Nucleus accumbens (tissue), 56 donors: ENCODE measurements around the gene KDM6B.

Experiments
- DNase-seq, 56 donors: peaks; one replicate each; lab custom pipeline; 2025; lab: John Stamatoyannopoulos, UW

The KDM6B gene

DNA sequence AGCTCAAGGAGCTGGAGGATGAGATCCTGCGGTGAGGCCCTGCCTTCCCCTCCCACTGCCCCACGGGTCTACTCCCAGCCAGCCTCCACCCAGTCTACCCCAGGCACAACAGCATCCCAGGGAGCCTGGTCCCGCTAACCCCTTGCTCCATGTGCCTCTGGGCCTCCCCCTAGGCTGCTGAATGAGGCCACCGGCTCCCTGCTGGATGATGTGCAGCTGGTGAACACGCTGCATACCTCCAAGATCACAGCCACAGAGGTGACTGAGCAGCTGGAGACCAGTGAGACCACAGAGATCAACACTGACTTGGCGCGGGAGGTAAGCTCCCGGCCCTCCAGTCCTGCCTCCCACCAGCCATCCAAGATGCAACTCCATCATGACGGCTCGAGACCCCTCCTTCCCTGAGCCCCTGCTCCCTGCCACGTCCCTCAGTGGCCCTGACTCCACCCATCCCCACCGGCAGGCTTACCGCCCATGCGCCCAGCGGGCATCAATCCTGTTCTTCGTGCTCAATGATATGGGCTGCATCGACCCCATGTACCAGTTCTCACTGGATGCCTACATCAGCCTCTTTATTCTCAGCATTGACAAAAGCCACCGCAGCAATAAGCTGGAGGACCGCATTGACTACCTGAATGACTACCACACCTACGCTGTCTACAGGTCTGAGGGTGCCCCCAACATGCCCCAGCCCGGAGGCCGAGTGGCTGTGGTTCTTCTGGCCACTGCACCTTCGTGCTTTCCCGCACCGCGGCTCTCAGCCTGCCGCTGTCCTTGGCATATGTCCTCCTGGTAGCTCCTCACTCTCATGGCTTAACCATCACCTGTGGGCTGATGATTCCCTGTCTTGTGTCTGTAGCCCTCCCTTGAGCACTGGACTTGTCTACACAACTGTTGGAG is 15.0 kb upstream of the KDM6B start:
- no peak for DNase-seq

DNA sequence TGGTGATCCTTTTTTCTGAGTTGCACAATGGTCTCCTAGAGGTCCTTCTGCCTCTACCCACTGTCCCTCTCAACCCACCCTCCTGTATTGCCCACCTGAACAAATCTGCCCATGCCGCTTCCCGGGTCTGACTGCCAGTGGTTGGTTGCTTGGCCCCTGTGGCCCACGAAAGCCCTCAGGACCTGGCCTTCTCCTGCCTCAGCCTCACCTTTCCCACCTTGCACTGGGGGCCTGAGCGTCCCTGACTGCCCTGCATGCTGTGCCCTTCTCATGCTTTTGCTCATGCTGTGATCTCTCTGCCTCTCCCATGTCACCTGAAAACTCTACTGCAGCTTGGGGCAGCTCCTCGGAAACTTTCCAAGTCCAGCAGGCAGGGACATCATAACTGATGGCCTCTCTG is 13.8 kb upstream of the KDM6B start:
- DNase-seq, result no peak

DNA sequence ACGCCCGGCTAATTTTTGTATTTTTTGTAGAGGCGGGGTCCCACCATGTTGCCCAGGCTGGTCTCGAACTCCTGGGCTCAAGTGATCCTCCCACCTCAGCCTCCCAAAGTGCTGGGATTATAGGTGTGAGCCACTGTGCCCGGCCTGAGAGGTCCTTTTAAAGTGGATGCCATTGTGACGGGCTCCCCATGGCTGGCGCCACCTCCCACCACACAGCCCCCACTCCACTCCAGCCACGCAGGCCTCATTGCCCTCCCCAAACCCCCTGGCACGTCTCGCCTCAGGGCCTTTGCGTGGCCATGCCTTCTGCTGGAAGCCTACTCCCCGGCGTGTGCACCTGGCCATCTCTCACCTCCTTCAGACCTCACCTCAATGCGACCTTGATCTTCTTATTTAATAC is 11.9 kb upstream of the KDM6B start:
- no peak for DNase-seq

DNA sequence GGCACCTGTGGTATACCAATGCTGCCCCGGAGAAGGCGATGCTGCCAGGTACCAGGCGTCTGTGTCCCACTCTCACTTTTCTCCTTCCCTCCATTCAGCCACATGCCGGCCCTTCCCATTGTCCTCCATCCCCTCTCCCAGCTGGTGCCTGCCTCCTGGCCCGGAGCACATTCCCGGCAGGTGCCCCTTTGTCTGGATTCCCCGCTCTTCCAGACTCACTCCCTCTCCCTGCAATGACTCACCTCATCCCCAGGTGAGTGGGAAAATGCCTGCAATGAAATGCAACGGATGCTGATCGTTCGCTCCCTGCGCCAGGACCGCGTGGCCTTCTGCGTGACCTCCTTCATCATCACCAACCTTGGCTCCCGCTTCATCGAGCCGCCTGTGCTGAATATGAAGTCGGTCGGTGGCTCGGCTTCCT is 10.4 kb upstream of the KDM6B start:
- DNase-seq, result peak in 11 of 56 donors; percentile 2 to 52 (median 21)

DNA sequence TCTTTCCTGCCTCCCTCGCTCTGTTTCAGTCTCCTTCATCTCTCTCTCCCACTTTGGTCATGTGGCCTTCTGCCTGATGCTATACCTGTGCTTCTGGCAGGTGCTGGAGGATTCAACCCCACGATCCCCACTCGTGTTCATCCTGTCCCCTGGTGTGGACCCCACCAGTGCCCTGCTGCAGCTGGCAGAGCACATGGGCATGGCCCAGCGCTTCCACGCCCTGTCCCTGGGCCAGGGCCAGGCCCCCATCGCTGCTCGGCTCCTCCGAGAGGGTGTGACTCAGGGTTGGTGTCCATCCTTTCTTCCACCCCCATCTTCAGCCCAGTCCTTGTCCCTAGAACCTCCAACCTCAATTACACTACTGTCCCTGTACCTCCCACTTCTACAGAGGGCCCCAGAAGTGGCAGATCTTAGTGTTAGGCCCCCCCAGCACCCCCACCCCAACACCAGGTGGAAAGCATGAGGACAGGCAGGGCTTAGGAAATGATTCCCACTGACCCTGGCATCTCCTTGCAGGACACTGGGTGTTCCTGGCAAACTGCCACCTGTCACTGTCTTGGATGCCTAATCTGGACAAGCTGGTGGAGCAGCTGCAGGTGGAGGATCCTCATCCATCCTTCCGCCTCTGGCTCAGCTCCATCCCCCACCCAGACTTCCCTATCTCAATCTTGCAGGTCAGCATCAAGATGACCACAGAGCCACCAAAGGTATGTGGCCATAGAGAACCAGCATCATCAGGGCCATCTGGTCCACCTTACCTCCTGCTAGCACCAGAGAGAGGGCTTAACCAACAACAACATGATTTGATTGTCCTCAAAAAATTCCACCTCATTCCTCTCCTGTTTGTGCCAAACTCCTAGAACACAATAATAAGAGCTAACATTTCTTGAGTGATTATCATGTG is 9.7 kb upstream of the KDM6B start:
- DNase-seq, result no peak

DNA sequence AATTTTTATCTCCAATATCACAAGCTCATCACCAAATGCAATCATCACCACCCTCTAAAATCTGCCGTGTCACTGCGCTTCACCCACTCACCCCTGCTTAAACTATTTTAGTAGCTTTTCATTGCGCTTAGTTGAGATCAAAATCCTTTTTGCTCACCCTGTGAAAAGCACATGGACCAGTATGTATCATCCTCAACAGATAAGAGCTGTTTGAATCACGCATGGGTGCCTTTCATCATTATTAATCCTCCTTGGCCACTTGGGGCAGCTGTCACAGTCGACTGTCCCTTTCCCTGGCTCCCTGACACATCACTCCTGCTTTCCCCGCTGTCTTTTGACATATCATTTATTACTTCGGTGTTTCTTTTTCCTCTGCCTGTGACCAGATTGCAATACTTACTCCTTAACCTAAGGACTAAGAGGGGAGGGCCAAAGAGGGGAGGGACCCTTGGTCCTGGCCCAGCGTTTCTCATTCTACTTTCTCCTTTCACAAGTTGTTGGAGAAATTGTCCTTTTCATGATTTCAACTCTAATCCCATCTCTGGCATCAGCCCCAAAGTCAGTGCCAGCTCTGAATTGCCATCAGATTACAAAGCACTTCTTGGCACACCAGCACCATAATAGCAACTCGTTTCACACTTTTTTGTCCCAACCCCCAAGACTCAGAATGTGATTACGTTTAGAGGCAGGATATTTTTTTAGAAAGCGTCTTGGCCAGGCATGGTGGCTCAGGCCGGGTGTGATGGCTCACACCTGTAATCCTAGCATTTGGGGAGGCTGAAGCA is 8.6 kb upstream of the KDM6B start:
- DNase-seq, result peak in 17 of 56 donors; percentile 7 to 69 (median 32)

DNA sequence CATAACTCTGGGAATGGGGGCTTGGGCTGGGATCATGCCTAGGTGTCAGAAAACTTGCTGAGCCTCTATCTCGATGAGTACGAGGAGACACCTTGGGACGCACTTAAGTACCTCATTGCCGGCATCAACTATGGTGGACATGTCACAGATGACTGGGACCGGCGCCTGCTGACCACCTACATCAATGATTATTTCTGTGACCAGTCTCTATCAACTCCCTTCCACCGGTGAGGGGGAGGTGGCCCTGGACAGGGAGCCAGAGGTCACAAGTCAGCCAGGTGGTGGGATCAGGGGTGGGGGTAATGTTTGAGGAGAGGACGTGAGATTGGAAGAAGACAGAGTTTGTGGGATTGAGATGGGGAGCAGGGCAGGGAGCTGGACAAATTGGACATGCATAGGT is 3.4 kb upstream of the KDM6B start:
- DNase-seq, result no peak

DNA sequence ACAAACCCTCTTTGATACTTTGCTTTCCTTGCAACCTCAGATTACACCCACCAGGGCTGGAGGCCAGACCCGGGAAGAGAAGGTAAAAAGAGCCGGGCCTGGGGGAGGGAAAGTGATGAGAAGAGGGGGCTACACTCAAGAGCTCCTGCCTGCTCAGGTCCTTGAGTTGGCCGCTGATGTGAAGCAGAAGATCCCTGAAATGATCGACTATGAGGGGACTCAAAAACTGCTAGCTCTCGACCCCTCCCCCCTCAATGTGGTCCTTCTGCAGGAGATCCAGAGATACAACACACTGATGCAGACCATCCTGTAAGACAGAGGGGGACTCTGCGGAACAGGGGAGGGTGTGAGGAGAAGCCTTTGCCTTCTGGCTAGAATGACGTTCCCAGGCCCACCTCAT is 2.8 kb upstream of the KDM6B start:
- DNase-seq, result no peak

DNA sequence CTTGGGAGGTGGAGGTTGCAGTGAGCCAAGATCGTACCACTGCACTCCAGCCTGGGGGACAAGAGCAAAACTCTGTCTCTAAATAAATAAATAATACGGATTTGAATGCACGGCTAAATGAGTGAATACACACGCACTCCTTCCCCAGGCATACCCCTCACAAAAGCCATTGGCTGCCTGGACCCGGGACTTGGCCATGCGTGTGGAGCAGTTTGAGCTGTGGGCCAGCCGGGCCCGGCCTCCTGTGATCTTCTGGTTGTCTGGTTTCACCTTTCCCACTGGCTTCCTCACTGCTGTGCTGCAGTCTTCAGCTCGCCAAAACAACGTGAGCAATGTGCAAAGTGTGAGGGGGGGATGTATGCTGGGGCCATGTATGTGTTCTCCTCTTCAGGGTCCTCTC is 1.6 kb upstream of the KDM6B start:
- DNase-seq, result no peak

DNA sequence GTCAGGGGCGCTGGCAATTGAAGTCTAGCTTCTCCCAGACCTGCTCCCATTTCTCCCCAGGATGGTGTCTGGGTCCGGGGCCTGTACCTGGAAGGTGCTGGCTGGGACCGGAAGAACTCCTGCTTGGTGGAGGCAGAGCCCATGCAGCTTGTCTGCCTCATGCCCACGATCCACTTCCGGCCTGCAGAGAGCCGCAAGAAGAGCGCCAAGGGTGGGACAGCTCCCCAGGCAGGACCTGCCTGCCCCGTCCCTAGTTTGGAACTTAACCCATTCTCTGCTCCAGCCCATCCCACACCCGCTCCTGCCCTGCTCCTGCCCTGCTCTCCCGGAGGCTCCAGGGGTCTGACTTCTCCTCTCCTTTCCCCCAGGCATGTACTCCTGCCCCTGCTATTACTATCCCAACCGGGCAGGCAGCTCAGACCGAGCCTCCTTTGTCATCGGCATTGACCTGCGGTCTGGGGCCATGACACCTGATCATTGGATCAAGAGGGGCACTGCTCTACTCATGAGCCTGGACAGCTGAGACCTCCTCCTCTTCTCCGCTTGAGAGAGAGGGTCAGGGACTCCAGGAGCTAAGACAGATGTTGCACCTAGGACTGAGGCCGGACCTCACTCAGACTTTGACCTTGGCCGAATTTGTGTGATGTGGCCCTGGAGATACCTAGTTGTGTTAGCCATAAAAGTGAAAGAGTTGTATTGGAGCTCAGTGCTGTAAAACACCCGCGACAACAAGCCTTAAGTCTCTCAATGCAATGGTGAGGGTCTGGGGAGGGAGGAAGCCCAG is 814 bp upstream of the KDM6B start:
- DNase-seq, result no peak

DNA sequence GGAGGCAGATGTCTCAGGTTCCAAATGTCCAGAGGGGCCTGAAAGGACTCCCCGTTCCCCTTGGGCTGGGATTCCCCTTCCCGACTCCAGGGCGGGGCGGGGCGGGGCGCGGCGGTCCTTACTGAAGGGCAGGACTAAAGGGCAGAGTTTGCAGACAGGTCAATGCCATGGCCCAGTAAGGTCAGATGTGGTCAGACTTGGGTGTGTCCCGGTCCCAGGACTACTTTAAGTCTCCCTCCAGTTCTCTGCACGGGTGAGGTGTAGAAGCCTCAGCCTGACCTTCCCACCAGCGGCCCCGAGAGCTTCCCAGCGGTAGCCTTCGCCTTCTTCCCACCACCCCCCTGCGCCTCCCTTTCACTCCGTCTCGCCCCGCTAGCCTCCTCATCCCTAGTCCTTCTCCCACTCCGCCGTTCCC is 532 bp downstream of the KDM6B start:
- DNase-seq, result peak in 11 of 56 donors; percentile 26 to 64 (median 53)

DNA sequence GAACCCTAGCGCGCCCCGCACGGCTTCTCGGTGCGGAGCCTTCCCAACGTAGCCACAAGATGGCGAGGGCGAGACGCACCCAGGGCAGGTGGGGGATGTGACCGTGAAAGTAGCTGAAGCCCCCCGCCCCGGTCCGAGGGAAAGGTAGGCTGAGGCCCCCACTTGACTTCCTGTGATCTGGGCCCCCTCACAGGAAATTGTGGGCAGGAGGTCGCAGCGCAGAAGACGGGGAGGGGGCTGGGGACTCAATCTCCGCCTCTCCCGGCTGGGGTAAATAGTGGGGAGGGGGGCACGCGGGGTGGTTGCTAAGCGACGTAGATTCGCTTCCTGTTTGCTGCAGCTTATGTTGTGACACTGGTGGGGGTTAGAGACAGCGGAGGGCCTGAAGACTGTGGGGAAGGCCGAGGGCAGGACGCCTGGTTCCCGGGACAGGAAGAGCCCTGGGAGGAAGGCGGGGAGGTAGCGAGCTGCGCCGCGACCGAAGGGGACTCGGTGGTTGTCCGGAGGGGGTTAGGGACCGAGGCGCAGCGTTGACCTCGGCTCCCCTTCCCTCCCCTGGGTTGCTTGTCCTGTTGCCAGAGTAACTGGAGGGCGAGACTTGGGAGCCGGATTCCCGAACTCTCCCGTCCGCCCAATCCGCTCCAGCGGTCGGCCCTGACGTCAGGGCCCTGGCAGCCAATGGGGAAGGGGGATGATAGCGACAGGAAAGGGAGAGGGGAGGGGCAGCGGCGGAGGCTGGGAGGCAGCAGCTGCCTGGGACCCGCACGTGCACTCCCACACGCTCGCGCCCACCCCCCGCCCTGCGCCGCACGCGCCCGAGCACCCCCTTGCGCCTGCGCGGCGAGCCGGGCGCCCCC is 1.2 kb downstream of the KDM6B start:
- peak; percentile 48 to 98 (median 95) for DNase-seq

DNA sequence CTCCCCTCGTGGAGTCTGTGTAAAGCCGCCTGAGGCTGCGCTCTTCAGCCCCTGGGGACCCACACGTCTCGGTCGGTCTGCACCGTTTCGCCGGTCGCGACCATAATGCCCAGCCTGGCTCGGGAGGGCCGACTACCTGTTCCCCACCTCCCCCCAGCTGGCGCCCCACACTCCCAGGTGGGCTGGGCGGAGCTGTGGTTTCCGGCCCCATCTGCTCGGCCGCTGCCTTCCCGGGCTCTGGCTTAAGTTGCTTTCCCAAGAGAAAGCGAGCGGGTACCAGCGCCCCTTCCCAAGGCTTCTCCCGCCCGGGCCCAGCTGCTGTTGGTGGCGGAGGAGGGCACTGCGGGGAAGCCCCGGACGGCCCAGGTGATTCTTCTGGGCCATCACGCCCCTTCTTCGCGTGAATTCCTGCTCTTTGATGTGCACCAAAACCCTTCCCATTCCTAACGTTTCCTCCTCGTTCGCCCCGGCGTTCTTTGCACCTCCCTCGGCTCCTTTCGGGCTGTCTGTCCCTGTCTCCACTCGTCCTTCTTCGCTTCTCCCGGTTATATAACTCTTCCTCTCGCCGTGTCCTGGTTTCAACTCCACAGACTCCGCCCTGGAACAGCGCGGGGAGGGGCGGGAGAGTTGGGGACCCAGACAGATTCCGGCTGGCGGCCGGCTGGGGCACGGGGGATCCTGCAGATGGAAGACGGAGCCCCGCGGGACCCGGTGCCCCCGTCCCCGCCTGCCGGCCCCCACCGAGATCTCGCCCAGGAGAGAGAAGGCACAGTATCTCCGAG is 2.0 kb downstream of the KDM6B start:
- DNase-seq, result peak in 44 of 56 donors; percentile 25 to 77 (median 56)

DNA sequence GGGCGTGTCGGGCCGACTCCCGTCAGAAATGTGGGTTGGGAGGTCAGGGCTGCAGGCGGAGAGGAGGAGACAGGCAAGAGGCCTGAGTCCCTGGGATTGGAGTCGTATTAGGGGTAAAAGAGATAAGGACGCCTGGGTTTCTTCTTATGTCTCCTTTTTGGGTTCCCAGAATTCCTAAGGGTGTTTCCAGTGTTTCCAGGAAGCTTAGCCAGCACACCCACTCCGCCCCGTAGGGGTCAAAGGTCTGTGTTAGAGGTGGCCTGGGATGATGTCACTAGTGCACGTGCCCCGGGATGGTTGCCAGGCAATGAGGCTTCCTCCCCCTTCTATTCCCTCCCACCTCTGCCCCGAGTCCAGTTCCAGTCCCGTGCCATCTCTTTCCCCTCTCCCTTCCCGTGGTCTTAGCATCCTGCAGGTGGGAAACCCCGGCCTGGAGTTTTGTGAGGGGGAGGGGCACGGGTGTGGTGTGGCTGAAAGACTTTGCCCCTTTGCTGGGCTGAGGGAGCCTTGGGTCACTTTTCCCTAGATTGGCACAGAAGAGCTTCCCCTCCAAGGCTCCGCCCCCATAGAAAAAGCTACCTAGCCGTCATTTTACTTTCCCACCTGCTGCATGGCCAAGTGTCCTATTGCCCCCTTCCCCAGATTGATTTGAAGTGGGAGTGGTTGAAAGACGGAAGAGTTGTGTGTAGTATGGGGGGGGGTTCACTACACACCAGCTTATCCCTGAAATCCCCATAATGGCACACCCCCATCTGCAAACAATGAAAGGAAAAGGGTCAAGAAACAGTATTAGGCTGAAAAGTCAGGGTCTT is 2.8 kb downstream of the KDM6B start:
- DNase-seq, result peak in 44 of 56 donors; percentile 19 to 82 (median 53)

DNA sequence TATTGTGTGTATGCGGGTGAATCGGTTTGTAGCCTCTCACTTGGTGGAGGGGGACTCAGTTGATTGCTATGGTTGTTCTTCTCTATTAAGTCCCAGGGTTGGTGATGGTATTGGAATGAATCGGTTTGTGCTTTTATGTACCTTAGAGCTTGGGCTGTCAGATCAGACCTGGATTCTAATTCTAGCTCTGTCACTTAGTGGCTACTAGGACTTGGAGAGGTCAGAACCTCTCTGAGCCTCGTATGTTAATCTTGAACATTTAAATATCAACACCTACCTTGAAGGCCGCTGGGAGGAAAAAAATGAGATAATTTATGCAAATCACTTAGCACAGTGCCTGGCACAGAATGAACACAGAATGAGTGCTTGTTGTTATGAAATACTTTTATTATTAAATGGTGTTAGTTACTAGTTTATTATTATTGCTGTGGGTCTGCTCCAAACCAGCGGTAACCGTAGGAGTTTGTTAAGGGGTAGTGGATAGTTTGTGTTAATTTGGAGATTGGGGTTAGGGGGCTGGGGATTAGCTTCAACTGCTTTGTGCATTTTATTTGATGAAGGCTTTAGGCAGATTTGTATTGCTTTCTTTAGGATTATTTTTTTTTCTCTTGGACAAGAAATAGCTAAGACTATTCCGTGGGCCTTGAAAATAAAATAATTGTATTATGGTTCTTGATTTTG is 3.5 kb downstream of the KDM6B start:
- DNase-seq, result no peak
